Stimulated activated CD4-positive, alpha-beta T cell treated with anti-CD3 and anti-CD28 coated beads, Interleukin-2, amount 100 ng/mL, for 4 hours (primary cell): ENCODE results near the gene PIP5K1C.
"Not testable (repeated sequence)": the region's sequence is repeated elsewhere in the genome, so short reads cannot be mapped to it uniquely, and the experiment has no call there.

Experiments used
- DNase-seq: peaks from one replicate; pipeline ENCODE4 v3.0.0-alpha.2; 2020; ENCODE audit warnings: low read depth

PIP5K1C gene

DNA sequence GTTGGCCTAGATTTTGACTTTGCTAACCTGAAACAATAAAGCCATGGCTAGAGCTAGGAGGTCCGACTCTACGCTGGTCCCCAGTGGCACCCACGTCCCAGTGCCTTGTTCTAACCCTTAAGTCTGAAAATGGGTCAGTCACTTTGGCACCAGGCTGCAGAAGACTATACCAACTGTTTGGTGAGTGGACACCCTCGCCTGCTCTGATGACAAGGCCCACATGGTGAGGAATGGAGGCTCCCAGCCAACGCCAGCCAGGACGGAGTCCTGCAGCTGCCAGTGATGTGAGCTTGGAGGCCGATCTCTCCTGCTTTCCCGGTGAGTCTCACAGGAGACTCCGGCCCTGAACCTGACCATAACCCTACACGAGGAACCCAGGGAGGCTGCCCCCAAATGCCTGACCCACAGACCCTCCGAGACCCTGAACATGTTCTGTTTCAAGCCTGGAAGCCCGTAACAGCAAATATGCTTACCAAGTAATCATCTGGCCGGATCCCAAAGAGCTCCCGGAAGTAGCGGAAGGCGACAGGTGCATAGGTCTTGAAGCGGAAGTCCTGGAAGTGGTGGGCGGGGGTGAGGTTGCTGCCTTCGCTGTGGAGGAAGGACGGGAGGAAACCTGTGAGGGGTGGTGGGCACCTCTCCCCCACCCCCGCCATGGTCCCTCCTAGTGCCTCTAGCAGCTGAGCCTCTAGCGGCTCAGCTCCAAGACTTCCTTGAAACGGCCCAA, 39.6 kb downstream of the PIP5K1C start:
- DNase-seq: no peak

DNA sequence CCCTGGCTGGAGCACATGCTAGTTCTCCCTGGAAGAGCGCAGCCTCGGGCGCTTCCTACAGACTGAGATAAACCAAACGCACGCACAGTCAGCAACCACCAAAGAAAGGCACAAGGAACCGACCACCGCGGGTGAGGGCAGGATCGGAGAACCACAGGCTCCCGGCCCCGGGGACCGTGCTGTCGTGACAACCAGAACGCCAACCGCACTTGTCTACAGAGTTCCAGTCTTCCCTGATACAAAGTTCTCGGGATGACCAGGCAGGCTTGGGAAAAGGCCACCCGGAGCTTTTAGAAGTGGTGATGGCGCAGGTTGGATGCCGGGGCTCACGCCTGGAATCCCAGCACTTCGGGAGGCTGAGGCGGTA, 40.5 kb downstream of the PIP5K1C start:
- no peak for DNase-seq

DNA sequence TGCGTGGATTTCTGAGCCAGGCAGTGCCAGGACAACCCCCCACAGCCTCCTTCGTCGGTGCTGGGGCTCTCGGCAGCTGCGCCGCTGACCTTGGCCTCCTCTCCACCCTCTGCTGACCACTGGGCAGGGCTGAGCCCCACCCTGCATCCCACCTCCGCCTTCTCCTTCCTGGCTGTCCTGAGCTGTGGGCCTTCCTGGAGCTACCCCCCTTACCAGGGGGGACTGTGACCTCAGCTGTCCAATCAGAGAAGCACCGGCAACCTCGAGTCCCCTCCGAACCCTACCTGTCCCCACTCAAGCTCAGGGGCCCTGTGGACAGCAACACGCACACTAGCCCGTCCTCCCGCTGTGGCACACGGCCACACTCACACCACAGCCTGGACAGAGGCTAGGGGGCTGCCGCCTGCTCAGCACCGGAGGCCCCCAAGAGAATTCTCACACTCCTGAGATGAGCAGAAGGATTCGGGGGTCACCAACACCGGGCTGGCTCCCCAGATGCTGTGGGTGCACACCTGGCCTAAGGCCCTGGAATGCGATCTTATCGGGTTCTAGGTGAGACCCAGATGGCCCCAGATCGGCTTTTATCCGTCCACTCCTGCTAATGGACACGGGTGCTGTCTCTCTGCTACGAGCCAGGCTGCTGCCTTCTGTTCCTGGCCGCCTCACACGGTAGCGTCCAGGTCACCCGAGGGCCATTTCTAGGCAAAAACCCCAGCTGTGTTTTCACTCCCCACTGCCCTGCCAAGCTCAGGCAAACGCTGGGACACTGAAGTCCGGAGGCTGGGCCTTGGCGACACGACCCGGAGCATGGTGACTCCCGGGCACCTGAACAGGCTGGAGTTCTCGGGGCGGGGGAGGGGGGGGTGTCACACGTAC, 41.2 kb downstream of the PIP5K1C start:
- no peak for DNase-seq

DNA sequence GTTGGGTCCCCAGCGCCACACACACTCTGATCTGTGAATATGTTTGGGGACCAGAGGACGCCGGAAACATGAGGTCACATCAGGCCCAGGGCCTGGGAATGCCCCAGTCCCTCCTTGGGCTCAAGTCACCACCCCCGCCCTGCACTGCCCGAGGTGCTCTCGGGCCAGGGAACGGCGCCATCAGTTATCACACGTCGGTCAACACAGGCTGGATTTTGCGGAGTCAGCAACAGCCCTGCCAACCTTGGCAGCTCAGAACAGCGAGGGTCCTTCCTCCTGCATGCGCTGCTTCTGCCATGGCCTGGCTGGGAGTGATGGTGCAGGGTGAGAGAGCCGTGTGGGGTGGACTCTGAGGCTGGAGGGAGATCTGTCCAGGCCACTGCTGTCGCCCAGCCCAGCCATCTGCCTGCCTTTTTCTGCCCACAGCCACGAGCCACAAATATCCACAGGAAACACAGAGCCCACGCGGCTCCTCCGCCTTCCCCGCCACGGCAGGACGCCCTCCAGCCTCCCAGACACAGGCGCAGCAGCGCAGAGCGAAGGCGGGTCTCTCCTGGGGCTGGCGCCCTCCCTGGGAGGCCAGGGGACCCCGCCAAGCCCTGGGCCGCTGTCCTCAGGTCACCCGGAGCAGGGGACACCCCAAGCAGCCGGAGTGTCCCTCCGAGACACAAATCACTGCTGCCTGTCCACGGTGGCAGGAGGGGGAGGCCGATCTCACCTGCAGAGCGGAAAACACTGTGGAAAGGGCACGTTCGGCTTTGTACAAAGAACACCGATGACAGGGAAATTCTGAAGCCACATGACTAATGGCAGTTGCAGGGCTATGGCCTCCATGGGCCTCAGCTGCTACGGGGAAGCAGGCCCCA, 42.0 kb downstream of the PIP5K1C start:
- DNase-seq: no peak

DNA sequence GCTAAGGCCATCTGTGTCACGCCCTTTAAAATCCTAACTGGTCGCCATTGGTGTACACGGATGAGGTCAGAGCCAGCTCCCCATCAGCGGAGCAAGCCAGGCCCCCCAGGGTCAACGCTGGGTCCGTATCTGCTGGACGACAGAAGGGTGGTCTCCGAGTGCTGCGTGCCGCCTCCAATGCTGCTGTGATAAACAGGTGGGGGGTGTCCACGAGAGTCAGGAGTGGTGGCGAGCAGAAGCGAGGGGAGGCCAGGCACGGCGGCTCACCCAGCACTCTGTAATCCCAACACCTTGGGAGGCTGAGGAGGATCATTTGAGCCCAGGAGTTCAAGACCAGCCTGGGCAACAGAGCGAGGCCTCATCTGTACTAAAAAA, 42.9 kb downstream of the PIP5K1C start:
- no peak for DNase-seq

DNA sequence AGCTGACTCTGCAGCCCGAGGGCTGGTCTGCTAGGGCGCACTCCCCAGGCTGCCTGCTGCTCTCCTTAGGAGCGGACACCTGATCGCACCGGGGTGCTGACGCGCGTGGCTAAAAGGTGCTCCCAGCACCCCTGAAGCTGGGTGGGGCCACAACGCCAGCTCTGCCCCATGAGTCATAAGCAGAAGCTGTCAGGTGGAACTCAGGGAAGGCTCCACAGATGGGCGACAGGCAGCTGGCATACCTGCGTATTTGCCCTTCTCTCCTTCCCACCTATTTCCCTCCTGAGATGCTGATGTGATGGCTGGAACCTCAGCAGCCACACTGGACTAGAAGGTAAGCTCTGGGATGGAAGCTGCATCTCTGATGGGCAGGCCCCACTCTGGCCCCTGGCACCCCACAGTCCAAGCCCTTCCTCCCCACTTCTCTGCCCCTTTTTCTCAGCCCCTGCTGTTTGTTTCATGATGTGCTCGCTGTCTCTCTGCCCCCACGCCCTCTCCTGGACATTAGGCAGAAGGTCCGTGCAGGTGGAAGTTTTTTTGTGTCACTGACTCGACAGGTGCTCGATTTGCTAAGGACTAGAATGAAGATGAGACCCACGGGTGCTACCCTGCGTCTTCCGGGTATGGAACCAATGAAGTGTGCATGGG, 43.4 kb downstream of the PIP5K1C start:
- DNase-seq: no peak

DNA sequence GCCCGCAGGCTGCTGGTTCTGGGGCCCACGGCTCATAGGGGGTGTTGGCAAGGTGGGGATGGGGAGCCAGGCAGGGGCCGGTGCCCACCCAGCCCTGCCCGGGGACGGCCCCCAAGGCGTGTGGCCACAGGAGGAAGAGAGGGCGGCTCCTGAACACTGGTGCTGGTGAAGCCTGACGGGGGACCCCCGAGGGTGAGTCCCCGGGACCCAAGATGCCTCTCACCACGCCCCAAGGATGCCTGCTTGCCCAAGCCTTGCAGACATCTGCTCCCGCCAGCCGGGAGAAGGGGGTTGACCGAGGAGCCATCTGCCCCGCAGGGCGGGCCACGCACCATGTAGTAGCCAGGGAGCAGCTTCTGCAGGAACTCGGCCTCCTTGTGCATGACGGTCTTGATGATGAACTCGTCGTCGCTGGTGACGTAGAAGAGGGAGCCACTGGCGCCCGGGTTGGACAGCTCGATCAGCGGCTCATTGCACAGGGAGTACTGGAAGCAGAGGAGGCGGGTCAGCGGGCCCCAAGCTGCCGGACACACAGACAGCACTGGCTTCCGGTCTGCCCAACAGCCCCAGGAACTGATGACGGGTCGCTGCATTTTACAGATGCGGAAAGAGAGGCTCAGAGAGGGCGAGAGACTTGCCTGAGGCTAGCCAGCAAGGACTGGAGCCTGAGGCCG, 44.1 kb downstream of the PIP5K1C start:
- no peak for DNase-seq

DNA sequence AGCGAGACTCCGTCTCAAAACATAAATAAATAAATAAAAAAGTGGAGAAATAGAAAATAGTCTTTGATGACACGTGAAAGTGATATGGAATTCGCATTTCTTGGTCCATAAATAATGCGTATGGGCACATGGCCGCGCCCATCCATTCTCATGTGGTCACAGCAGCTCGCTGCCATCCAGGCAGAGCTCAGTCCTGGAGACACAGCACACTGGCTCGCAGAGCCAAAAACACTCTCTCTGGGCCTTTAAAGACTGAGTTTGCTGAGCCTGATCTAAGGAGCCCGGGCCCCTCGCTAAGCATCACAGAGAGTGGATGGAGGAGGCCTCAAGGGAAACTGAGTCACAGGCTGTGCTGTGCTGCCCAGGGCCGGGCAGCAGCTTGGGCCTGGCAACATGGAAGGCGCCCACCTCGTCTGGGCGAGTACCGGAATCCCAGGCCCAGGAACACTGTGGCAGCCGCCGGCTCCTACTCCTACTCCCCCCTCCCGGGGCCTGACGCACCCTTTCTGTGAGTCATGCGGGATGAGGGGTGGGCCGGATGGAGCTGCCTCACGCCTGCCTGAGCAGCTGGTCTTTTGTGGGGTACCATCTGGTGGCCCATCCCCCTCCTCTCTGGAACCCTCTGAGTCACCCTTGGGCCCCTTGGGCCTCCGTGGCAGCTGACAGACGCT, 44.7 kb downstream of the PIP5K1C start:
- DNase-seq: no peak

DNA sequence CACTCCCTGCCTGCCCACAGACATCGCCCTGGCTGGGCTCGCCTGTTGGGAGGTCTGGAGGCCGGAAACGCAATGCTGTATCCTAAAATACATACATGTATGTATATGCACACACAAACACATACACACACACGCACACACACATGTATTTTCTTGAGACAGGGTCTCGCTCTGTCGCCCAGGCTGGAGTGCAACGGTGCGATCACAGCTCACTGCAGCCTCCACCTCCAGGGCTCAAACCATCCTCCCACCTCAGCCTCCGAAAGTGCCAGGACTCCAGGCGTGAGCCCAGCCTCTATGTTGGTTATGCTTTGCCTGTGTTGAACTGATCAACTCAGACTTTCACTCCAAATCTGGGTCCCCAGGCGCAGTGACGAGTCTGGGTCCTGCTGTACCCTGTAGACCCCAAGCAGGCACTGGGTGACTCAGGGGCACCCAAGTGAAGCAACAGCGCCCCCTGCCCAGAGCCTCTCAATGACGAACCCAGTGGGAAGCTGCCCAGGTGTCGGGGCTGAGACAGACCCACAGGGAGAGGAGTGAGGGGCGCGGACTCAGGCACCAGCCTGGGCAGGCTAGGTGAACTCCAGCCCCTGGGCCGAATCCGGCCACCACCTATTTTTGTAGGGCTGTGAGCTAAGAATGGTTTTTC, 46.3 kb downstream of the PIP5K1C start:
- DNase-seq: no peak

DNA sequence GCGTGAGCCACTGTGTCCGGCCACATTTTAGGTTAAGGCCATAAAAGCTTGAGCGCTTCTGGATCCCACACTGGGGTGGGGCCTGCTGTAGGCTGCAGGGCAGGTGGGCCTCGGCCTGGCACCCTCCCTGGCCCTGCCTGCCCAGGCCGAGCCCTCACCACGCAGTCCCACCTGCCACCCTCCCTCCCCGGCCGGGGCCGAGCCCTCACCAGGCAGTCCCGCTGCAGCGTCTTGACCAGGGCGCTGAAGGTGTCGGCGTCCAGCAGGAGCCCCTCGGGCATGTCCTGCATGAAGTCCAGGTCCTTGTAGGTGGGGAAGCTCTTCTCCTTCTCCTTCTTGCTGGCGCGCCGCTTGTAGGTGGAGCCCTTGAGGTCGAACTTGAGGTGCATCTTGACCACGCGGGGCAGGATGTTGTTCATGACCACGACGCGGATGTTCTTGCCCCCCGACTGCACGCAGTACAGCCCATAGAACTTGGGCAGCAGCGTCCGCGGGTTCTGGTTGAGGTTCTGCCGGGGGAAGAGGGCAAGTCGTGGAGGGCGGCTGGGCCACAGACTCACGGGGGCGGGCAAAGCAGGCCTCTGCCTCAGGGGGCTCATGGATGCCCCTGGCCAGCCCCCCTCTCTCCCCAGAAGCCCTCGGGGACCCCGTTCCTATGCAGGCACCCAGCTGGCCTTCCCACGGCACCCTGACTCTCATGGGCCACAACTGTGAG, 47.0 kb downstream of the PIP5K1C start:
- DNase-seq: no peak

DNA sequence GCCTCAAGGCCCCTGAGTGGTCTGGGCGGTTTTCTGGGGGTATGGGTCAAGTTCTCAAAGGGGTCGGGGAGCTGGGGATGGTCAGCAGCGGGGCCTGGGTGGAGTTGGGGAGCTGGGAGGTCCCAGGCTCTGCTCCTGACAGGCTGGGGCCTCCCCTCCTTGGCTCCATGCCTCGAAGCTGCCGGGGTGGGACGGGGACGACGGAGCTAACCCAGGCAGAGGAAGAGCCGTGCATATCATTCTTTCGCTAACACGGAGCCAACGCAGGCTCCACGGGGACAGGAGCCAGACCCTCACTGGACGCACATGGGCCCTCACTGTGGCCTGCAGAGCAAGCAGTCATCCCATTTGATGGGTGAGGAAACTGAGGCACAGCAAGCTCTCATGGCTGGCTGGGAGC, 47.8 kb downstream of the PIP5K1C start:
- DNase-seq: no peak

DNA sequence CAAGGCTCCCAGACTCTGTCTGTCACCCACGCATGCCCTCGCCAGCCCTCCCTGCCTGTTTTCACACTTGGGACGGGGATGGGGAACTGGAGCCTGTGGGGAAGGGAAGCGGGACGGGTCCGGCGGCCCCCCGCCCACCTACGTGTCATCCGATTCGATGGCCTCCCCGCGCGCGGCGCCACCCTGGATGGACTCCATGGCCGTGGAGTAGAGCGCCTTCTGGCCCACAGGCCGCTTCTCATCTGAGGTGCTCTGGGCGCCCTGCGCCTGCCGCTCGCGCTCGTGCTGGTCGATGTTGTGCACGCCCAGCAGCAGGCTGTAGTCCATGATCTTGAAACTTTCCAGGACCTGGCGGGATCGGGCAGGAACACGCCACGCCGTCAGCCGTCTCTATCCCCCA, 48.6 kb downstream of the PIP5K1C start:
- no peak for DNase-seq

DNA sequence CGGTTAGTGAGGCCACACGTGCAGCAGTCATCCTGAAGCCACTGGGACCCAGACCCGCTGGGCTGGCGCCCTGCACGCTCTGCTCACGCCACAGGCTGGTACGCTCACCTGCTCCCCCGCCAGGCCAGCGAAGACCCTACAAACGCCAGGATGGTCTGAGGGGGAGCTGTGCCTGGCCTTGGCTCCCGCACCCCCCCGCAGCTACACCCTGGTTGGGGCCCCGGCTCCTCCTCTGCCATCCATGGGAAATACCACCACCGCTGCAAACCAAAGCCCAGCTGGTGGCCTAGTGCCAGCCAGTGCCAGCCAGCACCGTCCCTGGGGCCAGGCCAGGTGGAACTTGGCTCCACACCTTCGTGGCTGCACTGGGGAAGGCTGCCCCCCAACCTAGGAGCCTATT, 50.4 kb downstream of the PIP5K1C start:
- no peak for DNase-seq

DNA sequence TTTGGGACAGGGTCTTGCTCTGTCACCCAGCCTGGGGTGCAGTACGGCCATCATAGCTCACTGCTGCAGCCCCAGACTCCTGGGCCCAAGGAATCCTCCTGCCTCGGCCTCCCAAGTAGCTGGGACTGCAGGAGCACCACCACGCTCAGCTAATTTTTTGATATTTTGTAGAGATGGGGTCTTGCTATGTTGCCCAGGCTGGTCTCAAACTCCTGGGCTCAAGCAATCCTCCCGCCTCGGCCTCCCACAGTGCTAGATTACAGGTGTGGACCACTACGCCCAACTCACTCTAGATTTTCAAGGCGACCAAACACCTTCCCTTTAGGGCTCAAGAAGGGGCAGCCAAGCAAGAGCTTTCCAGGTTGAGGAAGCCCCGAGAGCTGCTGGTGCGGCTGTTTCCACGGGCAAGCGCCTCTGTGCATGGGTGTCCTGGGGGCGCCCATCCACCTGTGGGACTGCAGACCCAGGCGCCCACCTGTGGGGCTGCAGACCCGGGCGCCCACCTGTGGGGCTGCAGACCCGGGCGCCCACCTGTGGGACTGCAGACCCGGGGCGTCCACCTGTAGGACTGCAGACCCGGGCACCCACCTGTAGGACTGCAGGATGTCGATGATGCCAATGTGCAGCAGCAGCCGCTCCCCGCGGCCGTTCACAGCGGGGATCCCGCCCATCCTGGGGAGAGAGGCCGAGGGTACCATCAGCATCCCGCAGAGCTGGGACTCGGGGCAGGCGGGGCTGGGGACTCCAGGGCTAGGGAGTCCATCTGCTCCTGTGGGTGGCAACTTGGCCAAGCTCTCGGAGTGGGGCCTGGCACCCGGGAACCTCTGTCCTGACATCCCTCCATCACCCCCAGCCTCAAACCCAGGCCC, 52.0 kb downstream of the PIP5K1C start:
- no peak for DNase-seq

DNA sequence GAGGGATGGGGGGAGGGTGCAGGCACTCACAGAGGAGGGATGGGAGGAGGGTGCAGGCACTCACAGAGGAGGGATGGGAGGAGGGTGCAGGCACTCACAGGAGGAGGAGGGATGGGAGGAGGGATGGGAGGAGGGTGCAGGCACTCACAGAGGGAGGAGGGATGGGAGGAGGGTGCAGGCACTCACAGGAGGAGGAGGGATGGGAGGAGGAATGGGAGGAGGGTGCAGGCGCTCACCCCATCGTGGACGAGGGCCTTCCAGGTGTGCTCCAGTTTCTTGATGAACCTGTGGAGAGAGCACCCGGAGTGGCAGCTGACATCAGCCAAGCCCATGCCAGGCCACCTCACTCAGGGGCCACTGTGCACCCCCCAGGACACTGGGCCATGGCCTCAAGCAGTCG, 53.2 kb downstream of the PIP5K1C start:
- not testable (repeated sequence) for DNase-seq

DNA sequence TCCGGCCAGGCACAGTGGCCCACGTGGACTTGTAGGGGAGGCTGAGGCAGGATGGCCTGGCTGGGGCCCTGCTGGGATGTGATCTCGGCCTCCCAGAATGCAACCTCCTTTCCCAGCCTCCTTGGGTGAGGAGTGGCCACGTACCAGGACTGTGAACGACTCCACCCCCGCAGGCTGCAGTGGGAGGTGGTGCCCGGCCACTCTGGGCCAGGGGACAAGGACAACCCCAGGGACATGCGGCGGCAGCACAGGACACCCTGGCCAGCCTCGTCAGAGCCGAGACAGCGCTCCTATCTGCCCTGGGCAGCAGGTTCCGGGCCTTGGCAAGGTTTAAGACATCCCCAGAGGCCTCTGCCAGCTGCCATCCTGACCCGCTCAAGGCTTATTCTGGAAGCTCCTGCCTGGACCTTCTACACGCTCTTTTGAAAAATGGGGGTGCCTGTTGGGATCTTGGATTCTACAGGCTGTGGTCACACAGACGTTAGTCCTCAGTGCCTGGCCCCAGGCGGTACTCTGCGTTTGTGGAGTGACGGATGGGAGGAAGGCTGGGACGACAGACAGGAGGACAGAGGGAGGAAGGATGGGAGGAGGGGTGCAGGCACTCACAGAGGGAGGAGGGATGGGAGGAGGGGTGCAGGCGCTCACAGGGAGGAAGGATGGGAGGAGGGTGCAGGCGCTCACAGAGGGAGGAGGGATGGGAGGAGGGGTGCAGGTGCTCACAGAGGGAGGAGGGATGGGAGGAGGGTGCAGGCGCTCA, 53.8 kb downstream of the PIP5K1C start:
- no peak for DNase-seq

DNA sequence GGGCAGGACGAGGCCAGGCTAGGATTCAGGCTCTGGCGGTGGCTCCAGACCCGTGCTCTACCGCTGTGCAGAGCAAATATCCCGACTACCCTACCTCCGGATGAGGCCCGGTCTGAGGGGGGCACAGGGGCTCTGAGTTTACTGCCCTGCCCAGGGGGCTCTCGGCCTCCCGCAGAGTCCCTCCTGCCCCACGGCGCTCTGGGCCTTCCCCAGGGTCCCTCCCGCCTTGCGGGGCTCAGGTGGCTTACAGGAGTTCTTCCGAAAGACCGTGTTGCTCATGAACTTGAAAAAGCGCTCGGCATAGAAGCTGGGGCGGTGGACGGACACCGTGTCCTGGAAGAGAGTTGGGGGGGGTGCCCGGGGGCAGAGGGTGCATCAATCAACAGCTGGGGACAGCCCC, 54.5 kb downstream of the PIP5K1C start:
- no peak for DNase-seq

DNA sequence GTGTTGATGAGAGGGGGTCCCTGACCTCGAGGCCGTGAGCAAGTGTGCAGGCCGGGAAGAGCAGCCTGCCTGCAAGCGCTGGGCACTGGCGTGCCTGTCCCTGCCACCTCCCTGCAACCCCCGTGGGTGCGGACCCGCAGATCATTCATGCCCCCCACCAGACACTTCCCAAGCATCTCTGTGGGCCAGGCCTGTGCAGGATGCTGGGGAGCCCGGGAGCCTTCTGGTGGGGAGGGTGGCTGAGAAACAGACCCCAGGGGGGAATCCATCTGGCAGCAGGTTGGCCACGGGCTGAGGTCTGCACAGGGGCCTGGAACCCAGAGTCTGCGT, 55.2 kb downstream of the PIP5K1C start:
- DNase-seq: no peak
